ENCODE measurements around the gene CFAP57. TPM values are rescaled to one million over a fixed set of nuclear protein-coding genes. Genes with fewer than 3 reads are reported as not detected.

The CFAP57 gene
- total RNA-seq, 1 donor from 2014 or later, result 0.27 TPM

- Mint-ChIP-seq H3K4me1 (peaks cover 13% of the 10 kb centered on the region), H3K9me3 (no peaks in the 10 kb centered on the region), H3K27me3 (ENCODE audit: low read depth) (peaks cover 2% of the 10 kb centered on the region), H3K4me3 (no peak overlapping the region), H3K27ac (no peak overlapping the region), H3K36me3 (no peaks in the 10 kb centered on the region)
- TF ChIP-seq CTCF (IDR thresholded peaks at IDR 0.05; ENCODE audit: unreplicated experiment), result no peak
- DNase-seq (ENCODE audit: low spot score in 2 of 2, unreplicated experiment in 2 of 2), result no peak
Observed at GRCh38 chr1:43292216-43292615, 120.1 kb downstream of the CFAP57 start.

- Mint-ChIP-seq H3K4me3 (no peak overlapping the region), H3K27me3 (ENCODE audit: low read depth) (no peaks in the 10 kb centered on the region), H3K9me3 (no peaks in the 10 kb centered on the region), H3K4me1 (peaks cover 13% of the 10 kb centered on the region), H3K36me3 (no peaks in the 10 kb centered on the region), H3K27ac (no peak overlapping the region)
- DNase-seq (ENCODE audit: low spot score in 2 of 2, unreplicated experiment in 2 of 2), result no peak
- TF ChIP-seq CTCF (IDR thresholded peaks at IDR 0.05; ENCODE audit: unreplicated experiment), result no peak
Observed at GRCh38 chr1:43292679-43293078, 120.5 kb downstream of the CFAP57 start.

GRCh38 chr1:43293176-43293575 lies 121.0 kb downstream of the CFAP57 start:
- no peak overlapping the region for H3K27ac Mint-ChIP-seq
- H3K9me3 Mint-ChIP-seq, result no peaks in the 10 kb centered on the region
- H3K4me3 Mint-ChIP-seq, result no peak overlapping the region
- H3K4me1 Mint-ChIP-seq, result peaks cover 13% of the 10 kb centered on the region
- H3K27me3 Mint-ChIP-seq (ENCODE audit: low read depth), result no peaks in the 10 kb centered on the region
- no peak for DNase-seq (ENCODE audit: low spot score in 2 of 2, unreplicated experiment in 2 of 2)
- no peaks in the 10 kb centered on the region for H3K36me3 Mint-ChIP-seq
- no peak for TF ChIP-seq CTCF (IDR thresholded peaks at IDR 0.05; ENCODE audit: unreplicated experiment)

GRCh38 chr1:43293896-43294760 lies 122.0 kb downstream of the CFAP57 start:
- Mint-ChIP-seq H3K4me1 (peaks cover 13% of the 10 kb centered on the region), H3K27ac (no peak overlapping the region), H3K4me3 (no peak overlapping the region), H3K9me3 (no peaks in the 10 kb centered on the region), H3K27me3 (ENCODE audit: low read depth) (no peaks in the 10 kb centered on the region), H3K36me3 (no peaks in the 10 kb centered on the region)
- DNase-seq (ENCODE audit: low spot score in 2 of 2, unreplicated experiment in 2 of 2), result no peak
- TF ChIP-seq CTCF (IDR thresholded peaks at IDR 0.05; ENCODE audit: unreplicated experiment), result no peak

GRCh38 chr1:43294761-43295160 lies 122.6 kb downstream of the CFAP57 start:
- Mint-ChIP-seq H3K27ac (no peak overlapping the region), H3K4me3 (no peak overlapping the region), H3K9me3 (no peaks in the 10 kb centered on the region), H3K36me3 (no peaks in the 10 kb centered on the region), H3K27me3 (ENCODE audit: low read depth) (no peaks in the 10 kb centered on the region), H3K4me1 (peaks cover 13% of the 10 kb centered on the region)
- no peak for DNase-seq (ENCODE audit: low spot score in 2 of 2, unreplicated experiment in 2 of 2)
- TF ChIP-seq CTCF (IDR thresholded peaks at IDR 0.05; ENCODE audit: unreplicated experiment), result no peak

Measured in mesothelial cell of epicardium (in vitro differentiated cells).